HEK293 (cell line): ENCODE measurements around the gene MECR.

ENCODE experiments used
- AEBP2 ChIP-seq: fragments of 450-650 bp; formaldehyde crosslinking; IDR thresholded peaks from 2 replicates; pipeline ENCODE4 v1.5.1; 2016; ENCODE audit warnings: missing biosample characterization, missing genetic modification characterization, borderline replicate concordance
- CTCF ChIP-seq: fragments of 450-650 bp; formaldehyde crosslinking; IDR thresholded peaks from 2 replicates; pipeline ENCODE4 v1.5.1; 2016; ENCODE audit warnings: missing biosample characterization, missing genetic modification characterization
- EGR2 ChIP-seq: fragments of 450-650 bp; formaldehyde crosslinking; IDR thresholded peaks from 2 replicates; pipeline ENCODE4 v1.5.1; 2016; ENCODE audit warnings: low read depth, missing biosample characterization, missing genetic modification characterization
- GLI4 ChIP-seq: fragments of 450-650 bp; formaldehyde crosslinking; IDR thresholded peaks from 2 replicates; pipeline ENCODE4 v1.5.1; 2016; ENCODE audit warnings: missing biosample characterization, missing genetic modification characterization
- GLIS2 ChIP-seq: fragments of 450-650 bp; formaldehyde crosslinking; IDR thresholded peaks from 2 replicates; pipeline ENCODE4 v1.5.1; 2016; ENCODE audit warnings: missing biosample characterization, missing genetic modification characterization
- INSM2 ChIP-seq: fragments of 450-650 bp; formaldehyde crosslinking; IDR thresholded peaks from 2 replicates; pipeline ENCODE4 v1.5.1; 2016; ENCODE audit warnings: missing biosample characterization, missing genetic modification characterization
- KLF16 ChIP-seq: fragments of 450-650 bp; formaldehyde crosslinking; IDR thresholded peaks from 2 replicates; pipeline ENCODE4 v1.5.1; 2017; ENCODE audit warnings: missing biosample characterization, missing genetic modification characterization
- KLF17 ChIP-seq: fragments of 450-650 bp; formaldehyde crosslinking; IDR thresholded peaks from 2 replicates; pipeline ENCODE4 v1.5.1; 2016; ENCODE audit warnings: missing biosample characterization, missing genetic modification characterization
- WT1 ChIP-seq: fragments of 450-650 bp; formaldehyde crosslinking; IDR thresholded peaks from 2 replicates; pipeline ENCODE4 v1.5.1; 2016; ENCODE audit warnings: missing biosample characterization, missing genetic modification characterization
- YY2 ChIP-seq: fragments of 450-650 bp; formaldehyde crosslinking; IDR thresholded peaks from 2 replicates; pipeline ENCODE4 v1.5.1; 2016; ENCODE audit warnings: missing biosample characterization, missing genetic modification characterization
- ZBTB48 ChIP-seq: fragments of 450-650 bp; formaldehyde crosslinking; IDR thresholded peaks from 2 replicates; pipeline ENCODE4 v1.5.1; 2016; ENCODE audit warnings: missing biosample characterization, missing genetic modification characterization
- ZBTB6 ChIP-seq: fragments of 450-650 bp; formaldehyde crosslinking; IDR thresholded peaks from 2 replicates; pipeline ENCODE4 v1.5.1; 2017; ENCODE audit warnings: missing biosample characterization, missing genetic modification characterization
- ZEB2 ChIP-seq: fragments of 450-650 bp; formaldehyde crosslinking; IDR thresholded peaks from 2 replicates; pipeline ENCODE4 v1.5.1; 2016; ENCODE audit warnings: missing biosample characterization, missing genetic modification characterization
- ZFHX2 ChIP-seq: fragments of 450-650 bp; formaldehyde crosslinking; conservative IDR thresholded peaks from 2 replicates; pipeline ENCODE4 v1.5.1; 2016; ENCODE audit warnings: missing biosample characterization, missing genetic modification characterization
- ZIC2 ChIP-seq: fragments of 450-650 bp; formaldehyde crosslinking; IDR thresholded peaks from 2 replicates; pipeline ENCODE4 v1.5.1; 2016; ENCODE audit warnings: missing biosample characterization, missing genetic modification characterization
- ZNF114 ChIP-seq: fragments of 450-650 bp; formaldehyde crosslinking; IDR thresholded peaks from 2 replicates; pipeline ENCODE4 v1.5.0; 2017; ENCODE audit warnings: missing biosample characterization, missing genetic modification characterization
- ZNF155 ChIP-seq: fragments of 450-650 bp; formaldehyde crosslinking; IDR thresholded peaks from 2 replicates; pipeline ENCODE4 v1.5.1; 2016; ENCODE audit warnings: missing biosample characterization, missing genetic modification characterization
- ZNF169 ChIP-seq: fragments of 450-650 bp; formaldehyde crosslinking; IDR thresholded peaks from 2 replicates; pipeline ENCODE4 v1.5.1; 2016; ENCODE audit warnings: missing biosample characterization, missing genetic modification characterization
- ZNF202 ChIP-seq: fragments of 450-650 bp; formaldehyde crosslinking; IDR thresholded peaks from 2 replicates; pipeline ENCODE4 v1.5.1; 2016; ENCODE audit warnings: missing biosample characterization, missing genetic modification characterization, borderline replicate concordance
- ZNF292 ChIP-seq: fragments of 450-650 bp; formaldehyde crosslinking; IDR thresholded peaks from 2 replicates; pipeline ENCODE4 v1.5.1; 2016; ENCODE audit warnings: low read depth, missing biosample characterization, missing genetic modification characterization, borderline replicate concordance
- ZNF404 ChIP-seq: fragments of 450-650 bp; formaldehyde crosslinking; IDR thresholded peaks from 2 replicates; pipeline ENCODE4 v1.5.1; 2017; ENCODE audit warnings: missing biosample characterization, missing genetic modification characterization
- ZNF426 ChIP-seq: fragments of 450-650 bp; formaldehyde crosslinking; IDR thresholded peaks from 2 replicates; pipeline ENCODE4 v1.5.1; 2017; ENCODE audit warnings: missing biosample characterization, missing genetic modification characterization, mild to moderate bottlenecking, inconsistent platforms, moderate library complexity
- ZNF555 ChIP-seq: fragments of 450-650 bp; formaldehyde crosslinking; conservative IDR thresholded peaks from 2 replicates; pipeline ENCODE4 v1.5.1; 2017; ENCODE audit warnings: missing biosample characterization, mild to moderate bottlenecking, missing genetic modification characterization, inconsistent platforms
- ZNF610 ChIP-seq: fragments of 450-650 bp; formaldehyde crosslinking; IDR thresholded peaks from 2 replicates; pipeline ENCODE4 v1.5.1; 2016; ENCODE audit warnings: missing biosample characterization, missing genetic modification characterization, borderline replicate concordance
- ZNF621 ChIP-seq: fragments of 450-650 bp; formaldehyde crosslinking; IDR thresholded peaks from 2 replicates; pipeline ENCODE4 v1.5.1; 2017; ENCODE audit warnings: missing biosample characterization, missing genetic modification characterization
- ZNF623 ChIP-seq: fragments of 450-650 bp; formaldehyde crosslinking; IDR thresholded peaks from 2 replicates; pipeline ENCODE4 v1.5.1; 2016; ENCODE audit warnings: missing biosample characterization, missing genetic modification characterization
- ZNF664 ChIP-seq: fragments of 450-650 bp; formaldehyde crosslinking; IDR thresholded peaks from 2 replicates; pipeline ENCODE4 v1.5.1; 2016; ENCODE audit warnings: missing biosample characterization, missing genetic modification characterization
- ZNF670 ChIP-seq: fragments of 450-650 bp; formaldehyde crosslinking; IDR thresholded peaks from 2 replicates; pipeline ENCODE4 v1.5.1; 2016; ENCODE audit warnings: missing biosample characterization, missing genetic modification characterization, low read depth
- ZNF692 ChIP-seq: fragments of 450-650 bp; formaldehyde crosslinking; IDR thresholded peaks from 2 replicates; pipeline ENCODE4 v1.5.1; 2016; ENCODE audit warnings: missing biosample characterization, missing genetic modification characterization
- ZNF701 ChIP-seq: fragments of 450-650 bp; formaldehyde crosslinking; IDR thresholded peaks from 2 replicates; pipeline ENCODE4 v1.5.1; 2016; ENCODE audit warnings: missing biosample characterization, missing genetic modification characterization
- ZNF792 ChIP-seq: fragments of 450-650 bp; formaldehyde crosslinking; IDR thresholded peaks from 2 replicates; pipeline ENCODE4 v1.5.1; 2016; ENCODE audit warnings: missing biosample characterization, missing genetic modification characterization
- ZNF837 ChIP-seq: fragments of 450-650 bp; formaldehyde crosslinking; IDR thresholded peaks from 2 replicates; pipeline ENCODE4 v1.5.1; 2016; ENCODE audit warnings: missing biosample characterization, missing genetic modification characterization
- ZSCAN23 ChIP-seq: fragments of 450-650 bp; formaldehyde crosslinking; IDR thresholded peaks from 2 replicates; pipeline ENCODE4 v1.5.1; 2016; ENCODE audit warnings: missing biosample characterization, missing genetic modification characterization

MECR gene

GRCh38 chr1:29237129-29237821, 6.5 kb upstream of the MECR start (continued):
- peak; percentile 80 for TF ChIP-seq INSM2 (tag by site-specific recombination)
- no peak for TF ChIP-seq ZNF670
- peak; percentile 57 for TF ChIP-seq CTCF (tag by site-specific recombination)
- TF ChIP-seq ZEB2 (tag by site-specific recombination): peak; percentile 71; the same call in 1 of the 2 replicates
- peak; percentile 38 for TF ChIP-seq ZIC2 (tag by site-specific recombination)
- peak; percentile 27; the same call in 1 of the 2 replicates for TF ChIP-seq ZNF692 (tag by site-specific recombination)
- no peak for TF ChIP-seq YY2
- TF ChIP-seq KLF17: peak; percentile 72; the same call in 1 of the 2 replicates
- no peak for TF ChIP-seq ZNF202 (tag by site-specific recombination)
- TF ChIP-seq ZNF623: 0 out of 2 replicates have a peak, but pooled peaks have one; percentile 6
- TF ChIP-seq ZNF169 (tag by site-specific recombination): 0 out of 2 replicates have a peak, but pooled peaks have one; percentile 59
- TF ChIP-seq ZNF664 (tag by site-specific recombination): no peak
- no peak; the same call in 1 of the 2 replicates for TF ChIP-seq ZNF792 (tag by site-specific recombination)
- peak; percentile 66 for TF ChIP-seq GLIS2 (tag by site-specific recombination)
- TF ChIP-seq ZNF404 (tag by site-specific recombination): no peak
- TF ChIP-seq GLI4 (tag by site-specific recombination): 0 out of 2 replicates have a peak, but pooled peaks have one; percentile 50
- no peak for TF ChIP-seq ZNF292 (tag by site-specific recombination)
- TF ChIP-seq ZNF555 (tag by site-specific recombination): no peak
- no peak for TF ChIP-seq ZNF701 (tag by site-specific recombination)
- peak; percentile 90 for TF ChIP-seq EGR2 (tag by site-specific recombination)
- no peak for TF ChIP-seq ZNF155
- TF ChIP-seq ZNF426 (tag by site-specific recombination): no peak
- TF ChIP-seq ZBTB48 (tag by site-specific recombination): peak; percentile 52; the same call in 1 of the 2 replicates
- TF ChIP-seq KLF16 (tag by site-specific recombination): peak; percentile 70; the same call in 1 of the 2 replicates
- peak; percentile 94 for TF ChIP-seq ZFHX2 (tag by site-specific recombination)
- TF ChIP-seq AEBP2 (tag by site-specific recombination): peak; percentile 85
- TF ChIP-seq ZNF837 (tag by site-specific recombination): peak; percentile 30; the same call in 1 of the 2 replicates
- TF ChIP-seq ZNF114 (tag by site-specific recombination): no peak
- TF ChIP-seq WT1 (tag by site-specific recombination): peak; percentile 57; the same call in 1 of the 2 replicates
- TF ChIP-seq ZNF610 (tag by site-specific recombination): no peak
- TF ChIP-seq ZNF621 (tag by site-specific recombination): no peak; the same call in 1 of the 2 replicates
- no peak for TF ChIP-seq ZBTB6 (tag by site-specific recombination)
- TF ChIP-seq ZSCAN23 (tag by site-specific recombination): no peak
